WI38 (cell line): ENCODE measurements around the gene DDOST.
A peak's percentile ranks its signal among the peaks of the same experiment; 100 is the strongest.

ENCODE experiments used
- H3K4me3 ChIP-seq: 2 replicates; pipeline ENCODE4 v1.5.1; 2011; ENCODE audit warnings: low read depth, mild to moderate bottlenecking, control low read depth, low read length
- TF ChIP-seq, protein P1 (sequence below): IDR thresholded peaks from 2 replicates; pipeline ENCODE4 v1.5.1; 2012; ENCODE audit warnings: low read depth, mild to moderate bottlenecking, control low read depth, low read length

The DDOST gene

DNA sequence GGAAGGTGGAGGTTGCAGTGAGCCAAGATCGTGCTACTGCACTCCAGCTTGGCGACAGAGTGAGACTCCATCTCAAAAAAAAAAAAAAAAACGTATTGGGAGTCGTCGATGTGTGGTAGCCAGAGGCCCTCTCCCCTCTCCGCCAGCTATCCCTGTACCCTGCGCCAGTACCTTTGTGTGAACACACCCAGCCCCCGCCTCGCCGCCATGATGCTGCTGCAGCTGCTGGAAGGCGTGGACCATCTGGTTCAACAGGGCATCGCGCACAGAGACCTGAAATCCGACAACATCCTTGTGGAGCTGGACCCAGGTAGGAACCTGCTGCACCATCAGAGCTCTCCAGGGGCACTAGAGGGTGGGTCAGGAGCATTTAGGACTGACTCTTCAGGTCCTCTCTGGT lies 15.8 kb downstream of the DDOST start:
- H3K4me3 ChIP-seq: no peak overlapping the region
- TF ChIP-seq, protein P1, sequence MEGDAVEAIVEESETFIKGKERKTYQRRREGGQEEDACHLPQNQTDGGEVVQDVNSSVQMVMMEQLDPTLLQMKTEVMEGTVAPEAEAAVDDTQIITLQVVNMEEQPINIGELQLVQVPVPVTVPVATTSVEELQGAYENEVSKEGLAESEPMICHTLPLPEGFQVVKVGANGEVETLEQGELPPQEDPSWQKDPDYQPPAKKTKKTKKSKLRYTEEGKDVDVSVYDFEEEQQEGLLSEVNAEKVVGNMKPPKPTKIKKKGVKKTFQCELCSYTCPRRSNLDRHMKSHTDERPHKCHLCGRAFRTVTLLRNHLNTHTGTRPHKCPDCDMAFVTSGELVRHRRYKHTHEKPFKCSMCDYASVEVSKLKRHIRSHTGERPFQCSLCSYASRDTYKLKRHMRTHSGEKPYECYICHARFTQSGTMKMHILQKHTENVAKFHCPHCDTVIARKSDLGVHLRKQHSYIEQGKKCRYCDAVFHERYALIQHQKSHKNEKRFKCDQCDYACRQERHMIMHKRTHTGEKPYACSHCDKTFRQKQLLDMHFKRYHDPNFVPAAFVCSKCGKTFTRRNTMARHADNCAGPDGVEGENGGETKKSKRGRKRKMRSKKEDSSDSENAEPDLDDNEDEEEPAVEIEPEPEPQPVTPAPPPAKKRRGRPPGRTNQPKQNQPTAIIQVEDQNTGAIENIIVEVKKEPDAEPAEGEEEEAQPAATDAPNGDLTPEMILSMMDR: no peak

- TF ChIP-seq, protein P1: no peak
Observed at GRCh38 chr1:20644416-20644815, 16.8 kb downstream of the DDOST start.

DNA sequence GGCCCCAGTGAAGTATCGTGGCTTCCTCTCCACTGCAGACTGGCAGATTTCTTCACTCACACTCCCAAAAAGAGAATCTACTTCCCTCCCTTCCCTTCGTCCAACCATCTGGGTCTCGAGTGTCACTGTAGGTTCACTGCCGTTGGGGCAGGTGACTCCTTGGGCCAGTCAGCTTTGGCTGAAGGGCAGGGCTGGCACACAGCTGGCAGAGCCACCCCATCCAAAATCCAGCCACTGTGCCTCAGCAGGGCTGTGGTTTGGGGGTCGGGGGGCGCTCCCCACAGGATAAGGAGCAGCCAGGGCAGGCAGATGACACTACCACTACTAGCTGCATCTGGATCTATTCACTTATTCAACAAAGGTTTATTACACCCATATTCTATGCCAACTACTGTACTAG lies 18.1 kb downstream of the DDOST start:
- H3K4me3 ChIP-seq: no peak overlapping the region
- TF ChIP-seq, protein P1: no peak

More at GRCh38 chr1:20644416-20644815, 16.8 kb downstream of the DDOST start:
- no peak overlapping the region for H3K4me3 ChIP-seq

DNA sequence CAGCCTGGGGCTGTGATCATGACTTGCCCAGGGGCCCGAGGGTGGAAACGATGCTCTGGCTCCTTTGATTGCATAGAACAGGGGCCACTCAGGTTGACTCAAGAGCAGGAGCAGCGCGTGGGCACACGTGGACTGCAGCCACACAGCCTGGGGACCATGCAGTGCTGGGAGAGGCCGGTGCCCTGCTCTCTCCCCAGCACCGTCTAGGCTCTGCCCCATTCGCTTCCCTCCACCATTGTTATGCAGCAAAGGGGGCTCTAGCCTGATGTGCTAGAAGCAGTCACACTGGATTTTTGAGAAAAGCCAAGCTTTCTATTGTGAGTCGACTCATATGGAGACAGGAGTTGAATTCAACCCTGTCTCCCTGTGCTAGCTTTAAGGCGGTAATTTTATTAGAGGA lies 19.2 kb downstream of the DDOST start:
- no peak overlapping the region for H3K4me3 ChIP-seq
- TF ChIP-seq, protein P1: no peak

DNA sequence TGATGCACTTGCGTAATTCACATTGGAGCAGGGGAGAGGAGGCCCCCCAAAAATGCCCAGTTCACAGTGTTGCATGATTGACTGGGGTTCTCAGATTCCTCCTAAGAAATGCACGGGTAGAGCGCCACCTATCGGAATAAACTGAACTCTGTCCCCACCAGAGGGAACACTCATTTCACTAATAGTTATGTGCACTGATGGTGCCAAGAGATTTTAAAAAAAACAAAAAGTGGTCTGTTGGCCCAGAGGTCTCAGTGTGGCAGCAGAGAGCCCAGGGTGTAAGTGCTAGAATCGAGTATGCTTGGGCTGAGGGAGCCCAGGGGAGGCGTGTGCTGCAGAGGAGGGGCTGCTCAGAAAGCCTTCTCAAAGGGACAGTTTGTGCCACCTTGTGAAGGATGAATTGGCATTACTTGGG lies 21.0 kb downstream of the DDOST start:
- TF ChIP-seq, protein P1: peak; percentile 68
- H3K4me3 ChIP-seq: no peak overlapping the region

DNA sequence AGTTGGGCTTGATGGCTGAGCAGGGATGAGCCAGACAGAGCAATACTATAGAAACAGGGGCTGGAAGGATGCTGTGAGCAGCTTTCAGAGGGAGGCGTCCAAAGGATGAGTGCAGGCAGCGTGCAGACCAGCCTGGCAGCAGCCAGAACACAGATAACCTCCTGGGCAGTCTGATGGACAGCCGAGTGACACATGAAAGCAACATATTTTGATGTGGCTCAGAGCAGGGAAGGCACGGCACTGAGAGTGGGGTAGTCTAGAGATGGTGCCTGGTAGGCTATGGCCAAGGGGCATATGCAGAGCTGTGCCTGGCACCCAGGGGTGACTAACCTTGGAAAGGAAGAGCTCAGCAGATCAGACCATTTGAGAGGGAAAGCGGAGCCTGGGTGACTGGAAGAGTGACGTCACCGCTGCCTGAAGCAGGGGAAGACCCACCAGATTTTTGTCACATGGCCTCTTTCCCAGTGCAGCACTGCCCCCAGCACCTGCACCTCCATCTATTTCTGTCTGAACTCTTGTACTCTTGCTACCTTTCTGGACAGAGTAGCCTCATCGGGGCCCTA lies 24.3 kb downstream of the DDOST start:
- TF ChIP-seq, protein P1: no peak
- no peak overlapping the region for H3K4me3 ChIP-seq

GRCh38 chr1:20634594-20635084 lies 26.5 kb downstream of the DDOST start:
- TF ChIP-seq, protein P1: no peak
- peak overlapping the region; percentile 84 for H3K4me3 ChIP-seq
